PFSK-1 (cell line): ENCODE data around the gene NDST1.

ENCODE experiments used
- FOXP2 ChIP-seq: optimal IDR thresholded peaks from 2 replicates; pipeline ENCODE3; 2011; ENCODE audit warnings: borderline replicate concordance, control low read depth, inconsistent platforms; ENCODE audit not compliant: insufficient read depth; ENCODE audit errors: extremely low read length, extremely low read depth
- POLR2AphosphoS5 ChIP-seq: IDR thresholded peaks from 2 replicates; pipeline ENCODE4 v1.6.1; 2012; ENCODE audit warnings: low read depth, mild to moderate bottlenecking, control low read depth, low read length, moderate library complexity
- REST ChIP-seq, 2 experiments: IDR thresholded peaks; 2 replicates each; pipeline versions ENCODE4 v1.6.1 to v1.8.0; 2011 to 2012; ENCODE audit warnings: low read depth in 2 of 2, low read length in 2 of 2, control low read depth in 1 of 2, inconsistent platforms in 1 of 2, mild to moderate bottlenecking in 1 of 2, moderate library complexity in 1 of 2; ENCODE audit not compliant: insufficient read depth in 1 of 2
- SIN3A ChIP-seq: IDR thresholded peaks from 2 replicates; pipeline ENCODE4 v1.6.1; 2012; ENCODE audit warnings: mild to moderate bottlenecking, low read length, moderate library complexity, borderline replicate concordance; ENCODE audit not compliant: insufficient read depth
- TAF1 ChIP-seq: IDR thresholded peaks from 2 replicates; pipeline ENCODE4 v1.6.1; 2012; ENCODE audit warnings: low read length, control low read depth, borderline replicate concordance; ENCODE audit not compliant: insufficient read depth

NDST1 gene

GRCh38 chr5:150488519-150489359, 19.2 kb upstream of the NDST1 start:
- TF ChIP-seq TAF1 (no peak), FOXP2 (no peak), POLR2AphosphoS5 (no peak)

GRCh38 chr5:150489360-150490295, 18.3 kb upstream of the NDST1 start:
- TF ChIP-seq REST (IDR thresholded peaks at IDR 0.05; ENCODE audit: insufficient read depth in 1 of 2, low read depth in 2 of 2, low read length in 2 of 2) (no peak), TAF1 (no peak), POLR2AphosphoS5 (no peak), SIN3A (no peak), FOXP2 (no peak)

GRCh38 chr5:150490296-150490669, 17.6 kb upstream of the NDST1 start:
- no peak for TF ChIP-seq POLR2AphosphoS5
- no peak for TF ChIP-seq SIN3A
- no peak for TF ChIP-seq TAF1
- TF ChIP-seq REST (IDR thresholded peaks at IDR 0.05; ENCODE audit: insufficient read depth in 1 of 2, low read depth in 2 of 2, low read length in 2 of 2), result no peak
- TF ChIP-seq FOXP2, result no peak

GRCh38 chr5:150490754-150491153, 17.2 kb upstream of the NDST1 start:
- TF ChIP-seq SIN3A (no peak), TAF1 (no peak), FOXP2 (no peak), POLR2AphosphoS5 (no peak)

GRCh38 chr5:150491876-150492275, 16.1 kb upstream of the NDST1 start:
- no peak for TF ChIP-seq SIN3A
- TF ChIP-seq TAF1, result no peak
- TF ChIP-seq POLR2AphosphoS5, result no peak
- TF ChIP-seq FOXP2, result no peak
- TF ChIP-seq REST (IDR thresholded peaks at IDR 0.05; ENCODE audit: insufficient read depth in 1 of 2, low read depth in 2 of 2, low read length in 2 of 2), result no peak
